Activated T-cell treated with anti-CD3 and anti-CD28 coated beads, Interleukin-2, amount 50 U/mL, for 72 hours (primary cell): ENCODE results near the gene PIP4K2A. TPM values are rescaled to one million over a fixed set of nuclear protein-coding genes. Genes with fewer than 3 reads are reported as not detected.

Source experiments
- ATAC-seq, 2 donors: fragments of 150-1000 bp; cut with Tn5 transposase; replicated peaks in 1 of 2; 2 replicates each; pipeline ENCODE4 v1.10.0; 2021; ENCODE audit warnings: moderate library complexity in 2 of 2, mild to moderate bottlenecking in 1 of 2
- DNase-seq, 2 donors: peaks; one replicate each; pipeline ENCODE4 v3.0.0; 2021 to 2022; ENCODE audit warnings: mixed read lengths in 1 of 2
- H3K27ac Mint-ChIP-seq: one replicate; pipeline ENCODE4 v1.8.0; 2022; ENCODE audit warnings: mild to moderate bottlenecking, moderate library complexity, mixed read lengths
- H3K27me3 Mint-ChIP-seq: one replicate; pipeline ENCODE4 v1.8.0; 2022; ENCODE audit warnings: low read depth, mixed read lengths
- H3K36me3 Mint-ChIP-seq, 2 donors: one replicate each; pipeline ENCODE4 v1.8.0; 2022; ENCODE audit warnings: mixed read lengths in 2 of 2, mild to moderate bottlenecking in 1 of 2; ENCODE audit not compliant: insufficient read depth in 2 of 2
- H3K4me1 Mint-ChIP-seq: one replicate; pipeline ENCODE4 v1.8.0; 2022; ENCODE audit warnings: low read depth, mixed read lengths
- H3K4me3 Mint-ChIP-seq, 2 donors: one replicate each; pipeline ENCODE4 v1.8.0; 2022; ENCODE audit warnings: mild to moderate bottlenecking in 2 of 2, mixed read lengths in 2 of 2, moderate library complexity in 2 of 2
- H3K9me3 Mint-ChIP-seq, 2 donors: one replicate each; pipeline ENCODE4 v1.8.0; 2022; ENCODE audit warnings: mixed read lengths in 2 of 2
- total RNA-seq, 2 donors: library from RNA; stranded (reverse); gene quantifications; one replicate each; pipeline ENCODE4 v1.2.3, GENCODE V29; 2022

The PIP4K2A gene
- total RNA-seq, 2 donors from 2014 or later: 104 to 138 TPM

DNA sequence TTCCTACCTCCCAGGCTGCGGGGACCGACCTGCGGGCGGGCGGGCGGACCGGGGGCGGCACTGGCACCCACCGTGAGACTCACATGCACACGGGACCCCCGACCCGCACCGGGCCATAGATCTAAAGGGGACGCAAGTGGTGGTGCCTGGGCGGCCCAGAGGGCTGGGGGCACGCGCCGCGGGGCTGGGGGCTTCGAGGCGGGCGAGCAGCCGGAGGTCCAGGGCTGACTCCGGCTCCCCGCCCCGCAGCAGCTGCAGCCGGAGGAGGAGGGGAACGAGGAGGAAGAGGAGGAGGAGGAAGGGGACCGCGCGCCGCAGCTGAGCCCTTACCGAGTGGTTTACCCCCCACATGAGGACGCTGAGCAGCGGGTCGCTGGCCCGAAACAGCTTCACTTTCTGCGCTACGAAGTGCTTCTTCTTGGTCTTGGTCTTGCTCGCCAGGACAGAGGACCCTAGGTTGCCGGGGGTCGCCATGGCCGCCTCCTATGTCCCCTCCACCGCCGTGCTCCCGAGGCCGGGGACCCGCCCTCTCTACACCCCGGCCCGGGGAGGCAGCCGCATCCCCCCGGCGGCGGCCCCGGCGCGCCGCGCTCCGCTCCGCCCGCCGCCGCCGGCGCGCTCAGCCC, 412 bp downstream of the PIP4K2A start:
- DNase-seq (peak; percentile 40 to 50), ATAC-seq (peak; percentile 30 to 46)
- H3K27ac Mint-ChIP-seq: peak overlapping the region; percentile 54
- H3K36me3 Mint-ChIP-seq: peaks cover 2 to 3% of the 10 kb centered on the region in 2 donors
- no peaks in the 10 kb centered on the region for H3K27me3 Mint-ChIP-seq
- peak overlapping the region; percentile 90 to 97 for H3K4me3 Mint-ChIP-seq
- peaks cover 38% of the 10 kb centered on the region for H3K4me1 Mint-ChIP-seq
- no peaks in the 10 kb centered on the region for H3K9me3 Mint-ChIP-seq

DNA sequence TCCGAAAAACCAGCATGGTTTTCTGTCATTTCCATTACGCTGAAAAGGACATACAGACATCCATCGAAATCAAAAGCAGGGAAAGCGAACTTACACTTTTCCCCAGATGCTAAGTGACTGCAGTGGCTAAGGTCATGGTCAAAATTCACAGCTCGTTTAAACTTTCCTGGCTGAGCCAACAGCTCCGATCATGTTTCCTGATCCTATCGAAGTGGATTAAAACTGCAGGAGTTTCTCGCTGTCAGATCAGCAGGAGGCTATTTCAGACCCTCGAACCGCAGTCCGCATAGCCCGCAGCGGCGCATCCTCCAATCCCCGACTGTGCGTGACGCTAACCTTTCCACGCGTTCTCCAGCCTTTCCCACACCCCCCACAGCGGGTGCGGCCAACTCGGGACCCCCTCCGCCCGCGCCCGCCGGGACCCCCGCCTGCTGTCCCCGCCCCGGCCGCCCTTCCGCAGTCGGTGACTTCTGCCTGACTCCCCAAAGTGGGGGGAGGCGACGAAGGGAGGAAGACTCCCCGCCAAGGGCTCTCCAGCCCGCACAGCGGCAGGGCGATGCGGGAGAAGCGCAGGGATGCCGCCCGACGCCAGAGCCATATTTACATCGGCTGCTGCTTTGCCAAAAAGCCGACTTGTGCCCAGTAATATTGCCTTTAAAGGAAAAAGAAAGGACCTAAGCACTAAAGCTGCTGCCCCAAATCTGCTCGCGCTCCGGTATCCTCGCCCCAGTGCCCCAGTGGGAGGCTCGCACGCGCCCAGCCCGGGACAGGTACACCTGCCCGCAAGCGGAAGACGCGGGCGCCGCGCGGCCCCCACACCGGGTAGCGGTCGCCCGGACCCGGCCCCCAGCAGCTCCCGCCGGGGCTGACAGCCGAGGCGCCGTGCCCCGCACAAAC, 1.2 kb downstream of the PIP4K2A start:
- Mint-ChIP-seq H3K27me3 (no peaks in the 10 kb centered on the region), H3K4me1 (peaks cover 46% of the 10 kb centered on the region)

DNA sequence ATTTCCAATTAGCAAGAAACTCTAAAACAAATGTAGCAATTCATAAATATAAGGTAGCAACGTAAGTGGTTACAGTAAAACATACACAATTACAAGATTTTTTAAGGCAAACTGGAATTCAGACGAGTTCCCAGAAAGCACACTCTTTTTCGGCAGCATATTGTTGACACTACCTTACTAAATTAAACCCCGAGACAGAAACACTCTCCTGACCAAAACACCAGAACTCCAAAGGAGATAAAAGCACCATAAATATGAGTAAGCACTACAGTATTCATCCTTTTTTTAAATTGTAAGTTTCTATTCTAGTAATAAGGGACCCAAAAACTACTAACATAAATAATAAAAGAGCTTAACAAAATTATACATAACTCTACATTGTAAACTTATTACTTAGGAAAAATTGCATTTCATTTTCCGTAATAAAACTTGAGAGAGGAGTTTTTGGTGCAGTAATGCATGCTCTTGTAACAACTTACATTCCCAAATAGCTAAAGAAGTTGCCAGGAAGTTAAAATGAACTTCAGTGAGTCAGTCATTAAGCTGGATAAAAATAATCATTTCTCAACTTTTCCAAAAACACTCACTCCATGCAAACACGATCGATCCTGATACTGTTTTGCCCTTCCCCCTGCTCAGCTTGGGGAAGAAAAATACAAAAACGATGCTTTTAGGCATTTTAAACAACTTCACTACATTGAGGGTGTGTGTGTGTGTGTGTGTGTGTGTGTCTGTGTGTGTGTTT, 2.0 kb downstream of the PIP4K2A start:
- Mint-ChIP-seq H3K9me3 (no peaks in the 10 kb centered on the region), H3K36me3 (peaks cover 4 to 8% of the 10 kb centered on the region in 2 donors), H3K4me1 (peaks cover 54% of the 10 kb centered on the region), H3K4me3 (peak overlapping the region; percentile 90 to 97), H3K27ac (peak overlapping the region; percentile 72), H3K27me3 (no peaks in the 10 kb centered on the region)
- DNase-seq (no peak), ATAC-seq (peak in 1 of 2 donors; percentile 16)

More for the DNA sequence above, 1.2 kb downstream of the PIP4K2A start:
- peak; percentile 21 to 39 for ATAC-seq
- no peaks in the 10 kb centered on the region for H3K9me3 Mint-ChIP-seq
- peak; percentile 52 to 63 for DNase-seq
- H3K4me3 Mint-ChIP-seq: peak overlapping the region; percentile 90 to 97
- H3K36me3 Mint-ChIP-seq: peaks cover 4 to 6% of the 10 kb centered on the region in 2 donors
- H3K27ac Mint-ChIP-seq: peak overlapping the region; percentile 72

DNA sequence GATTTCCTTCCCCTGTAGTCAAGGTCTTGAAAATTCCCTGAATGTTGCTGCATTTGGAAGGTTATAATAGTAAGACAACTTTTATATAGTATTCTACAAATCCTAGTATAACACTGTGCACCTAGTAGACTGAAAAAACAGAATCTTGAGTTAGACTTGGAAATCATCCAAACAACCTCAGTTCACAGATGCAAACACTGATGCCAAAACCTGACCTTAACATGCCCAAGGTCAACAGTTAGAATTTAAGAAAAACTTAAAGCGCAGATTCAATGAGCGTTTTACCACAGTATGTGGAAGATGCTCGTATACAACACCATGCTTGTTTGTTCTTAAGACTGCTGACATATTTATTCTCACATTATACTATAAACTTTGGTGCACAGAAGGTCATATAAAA, 3.0 kb downstream of the PIP4K2A start:
- Mint-ChIP-seq H3K4me3 (peak overlapping the region; percentile 90 to 97), H3K27me3 (no peaks in the 10 kb centered on the region), H3K9me3 (peaks cover 0 to 2% of the 10 kb centered on the region in 2 donors), H3K36me3 (peaks cover 8% of the 10 kb centered on the region in 2 donors), H3K4me1 (peaks cover 60% of the 10 kb centered on the region), H3K27ac (peak overlapping the region; percentile 72)
- no peak for ATAC-seq
- DNase-seq: no peak

DNA sequence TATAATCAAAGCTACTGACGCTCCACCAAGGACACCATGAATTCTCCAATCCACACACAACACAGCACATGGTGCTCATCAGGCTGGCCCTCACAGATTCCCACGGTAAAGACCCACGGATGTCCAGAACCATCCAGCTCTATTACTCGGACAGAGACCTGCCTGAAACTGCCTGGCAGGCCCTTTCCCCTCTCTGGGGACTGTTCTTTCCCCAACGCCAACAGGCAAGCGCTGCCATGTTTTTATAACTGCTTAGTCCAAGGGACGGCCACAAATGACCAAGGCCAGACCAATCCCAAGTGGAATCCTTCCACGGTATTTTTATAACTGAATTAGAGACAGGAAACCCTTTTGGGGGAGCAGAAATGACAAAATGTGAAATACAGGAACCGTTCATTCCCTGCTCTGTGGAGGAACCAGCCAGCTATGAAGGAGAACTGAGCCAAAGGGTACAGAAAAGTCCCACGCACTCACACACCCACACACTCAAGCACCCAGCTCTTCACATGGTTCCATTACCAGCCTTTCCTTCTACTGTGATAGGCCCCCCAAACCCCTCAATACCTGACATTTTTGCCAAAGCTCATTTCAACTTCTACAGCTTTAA, 4.1 kb downstream of the PIP4K2A start:
- ATAC-seq (no peak), DNase-seq (peak in 1 of 2 donors; percentile 18)
- no peaks in the 10 kb centered on the region for H3K27me3 Mint-ChIP-seq
- peaks cover 11 to 12% of the 10 kb centered on the region in 2 donors for H3K36me3 Mint-ChIP-seq
- peaks cover 0 to 5% of the 10 kb centered on the region in 2 donors for H3K9me3 Mint-ChIP-seq
- H3K4me3 Mint-ChIP-seq: peak overlapping the region; percentile 72 to 90
- H3K4me1 Mint-ChIP-seq: peaks cover 68% of the 10 kb centered on the region
- H3K27ac Mint-ChIP-seq: peak overlapping the region; percentile 72

DNA sequence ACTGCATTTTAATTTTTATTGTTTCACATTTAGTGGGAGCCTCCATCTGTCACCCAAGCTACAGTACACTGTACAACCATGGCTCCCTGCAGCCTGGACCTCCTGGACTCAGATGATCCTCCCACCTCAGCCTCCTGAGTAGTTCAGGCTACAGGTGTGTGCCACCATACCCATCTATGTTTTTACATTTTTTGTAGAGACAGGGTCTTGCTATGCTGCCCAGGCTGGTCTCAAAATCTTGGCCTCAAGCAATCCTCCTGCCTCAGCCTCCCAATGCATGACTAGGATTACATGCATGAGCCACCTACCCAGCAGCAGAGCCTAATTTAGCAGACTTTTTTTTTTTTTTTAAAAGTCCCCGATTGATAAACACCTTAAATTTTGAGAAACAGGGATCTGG, 5.6 kb downstream of the PIP4K2A start:
- no peaks in the 10 kb centered on the region for H3K27me3 Mint-ChIP-seq
- peak overlapping the region; percentile 72 for H3K27ac Mint-ChIP-seq
- H3K36me3 Mint-ChIP-seq: peaks cover 10 to 18% of the 10 kb centered on the region in 2 donors
- H3K4me3 Mint-ChIP-seq: peak overlapping the region in 1 of 2 donors; percentile 41
- peaks cover 79% of the 10 kb centered on the region for H3K4me1 Mint-ChIP-seq
- peaks cover 0 to 5% of the 10 kb centered on the region in 2 donors for H3K9me3 Mint-ChIP-seq
- DNase-seq (no peak), ATAC-seq (no peak)

DNA sequence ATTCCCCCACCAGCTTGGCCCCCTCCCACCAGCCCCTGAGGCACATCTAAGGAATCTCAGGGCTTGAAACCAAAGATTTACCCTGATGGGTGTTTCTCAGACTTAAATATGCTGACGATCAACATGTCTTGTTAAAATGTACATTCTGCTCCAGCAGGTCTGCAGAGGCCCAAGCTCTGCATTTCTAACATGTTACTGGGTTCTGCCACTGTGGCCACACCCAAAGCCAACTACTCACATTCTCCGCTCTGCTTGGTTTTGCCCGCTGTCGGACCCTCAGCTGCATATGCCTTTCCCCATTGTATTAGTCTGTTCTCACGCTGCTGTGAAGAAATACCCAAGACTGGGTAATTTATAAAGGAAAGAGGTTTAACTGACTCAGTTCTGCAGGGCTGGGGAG, 8.9 kb downstream of the PIP4K2A start:
- H3K4me3 Mint-ChIP-seq: peak overlapping the region in 1 of 2 donors; percentile 18

DNA sequence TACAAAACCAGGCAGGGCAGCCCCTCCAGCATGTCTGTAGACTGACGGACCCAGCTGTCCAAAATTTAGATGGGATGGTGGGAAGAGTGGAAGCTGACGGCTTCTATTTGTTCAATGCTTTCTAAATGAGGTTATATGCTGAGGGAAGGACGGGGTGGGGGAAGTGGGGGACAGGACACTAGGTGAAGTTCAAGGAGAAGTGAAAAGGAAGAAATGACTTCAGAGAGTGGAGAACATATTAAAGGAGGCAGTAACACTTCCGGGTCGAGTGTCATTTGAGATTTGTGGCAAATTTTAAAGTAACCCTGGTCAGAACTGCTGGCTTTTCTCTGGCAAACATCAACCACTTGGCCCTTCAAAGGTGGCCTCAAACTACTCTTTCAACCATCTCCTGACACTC, 9.4 kb downstream of the PIP4K2A start:
- no peak for DNase-seq
- peaks cover 0 to 5% of the 10 kb centered on the region in 2 donors for H3K9me3 Mint-ChIP-seq
- peaks cover 91% of the 10 kb centered on the region for H3K4me1 Mint-ChIP-seq
- ATAC-seq: no peak
- H3K36me3 Mint-ChIP-seq: peaks cover 15 to 23% of the 10 kb centered on the region in 2 donors
- H3K4me3 Mint-ChIP-seq: peak overlapping the region in 1 of 2 donors; percentile 75
- peak overlapping the region; percentile 95 for H3K27ac Mint-ChIP-seq
- no peaks in the 10 kb centered on the region for H3K27me3 Mint-ChIP-seq

More for the DNA sequence above, 8.9 kb downstream of the PIP4K2A start:
- ATAC-seq (no peak), DNase-seq (no peak)
- Mint-ChIP-seq H3K27ac (peak overlapping the region; percentile 13), H3K9me3 (peaks cover 0 to 5% of the 10 kb centered on the region in 2 donors), H3K36me3 (peaks cover 15 to 24% of the 10 kb centered on the region in 2 donors), H3K4me1 (peaks cover 91% of the 10 kb centered on the region), H3K27me3 (no peaks in the 10 kb centered on the region)

DNA sequence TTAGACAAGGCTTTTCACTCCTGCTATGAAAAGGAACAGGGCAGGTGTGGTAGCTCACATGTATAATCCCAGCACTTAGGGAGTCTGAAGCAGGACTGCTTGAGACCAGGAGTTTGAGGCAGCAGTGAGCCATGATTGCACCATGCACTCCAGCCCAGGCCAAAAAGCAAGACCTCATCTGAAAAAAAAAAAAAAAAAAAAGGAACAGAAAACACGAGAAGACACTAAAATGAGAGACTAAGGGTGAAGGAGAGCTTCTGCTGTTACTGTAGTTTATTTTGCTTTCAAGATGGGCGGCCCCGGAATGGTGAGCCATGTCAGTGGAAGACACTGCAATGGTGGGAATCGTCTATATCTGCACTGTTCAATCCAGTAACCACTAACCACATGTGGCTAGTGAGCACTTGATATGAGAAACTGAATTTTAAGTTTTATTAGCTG, 9.9 kb downstream of the PIP4K2A start:
- no peak for ATAC-seq

DNA sequence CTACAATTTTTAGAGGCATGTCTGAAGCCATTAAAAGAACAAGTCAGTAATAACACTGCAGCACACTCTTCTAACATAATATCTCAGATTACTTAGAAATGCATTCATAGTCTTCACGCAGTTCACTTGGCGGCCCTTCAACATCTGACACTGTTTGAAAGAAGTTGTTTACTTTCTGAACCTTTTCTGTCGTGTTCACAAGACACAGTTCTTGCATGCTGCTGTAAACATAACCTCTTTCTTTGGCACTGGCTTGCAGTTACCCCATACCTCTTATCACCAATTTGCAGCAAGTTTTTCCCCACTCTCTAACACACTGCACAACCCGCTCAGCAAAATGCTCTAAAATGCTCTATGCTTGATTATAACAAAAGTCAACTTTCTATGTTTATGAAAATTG, 12.0 kb downstream of the PIP4K2A start:
- ATAC-seq: no peak
- Mint-ChIP-seq H3K36me3 (peaks cover 10 to 21% of the 10 kb centered on the region in 2 donors), H3K27ac (peak overlapping the region; percentile 74), H3K4me1 (peaks cover 82% of the 10 kb centered on the region), H3K9me3 (peaks cover 0 to 5% of the 10 kb centered on the region in 2 donors), H3K27me3 (no peaks in the 10 kb centered on the region), H3K4me3 (peak overlapping the region in 1 of 2 donors; percentile 52)
- no peak for DNase-seq

More for the DNA sequence above, 9.9 kb downstream of the PIP4K2A start:
- Mint-ChIP-seq H3K9me3 (peaks cover 0 to 5% of the 10 kb centered on the region in 2 donors), H3K4me1 (peaks cover 91% of the 10 kb centered on the region), H3K27me3 (no peaks in the 10 kb centered on the region), H3K4me3 (peak overlapping the region in 1 of 2 donors; percentile 75), H3K36me3 (peaks cover 15 to 23% of the 10 kb centered on the region in 2 donors), H3K27ac (peak overlapping the region; percentile 95)
- DNase-seq: no peak

DNA sequence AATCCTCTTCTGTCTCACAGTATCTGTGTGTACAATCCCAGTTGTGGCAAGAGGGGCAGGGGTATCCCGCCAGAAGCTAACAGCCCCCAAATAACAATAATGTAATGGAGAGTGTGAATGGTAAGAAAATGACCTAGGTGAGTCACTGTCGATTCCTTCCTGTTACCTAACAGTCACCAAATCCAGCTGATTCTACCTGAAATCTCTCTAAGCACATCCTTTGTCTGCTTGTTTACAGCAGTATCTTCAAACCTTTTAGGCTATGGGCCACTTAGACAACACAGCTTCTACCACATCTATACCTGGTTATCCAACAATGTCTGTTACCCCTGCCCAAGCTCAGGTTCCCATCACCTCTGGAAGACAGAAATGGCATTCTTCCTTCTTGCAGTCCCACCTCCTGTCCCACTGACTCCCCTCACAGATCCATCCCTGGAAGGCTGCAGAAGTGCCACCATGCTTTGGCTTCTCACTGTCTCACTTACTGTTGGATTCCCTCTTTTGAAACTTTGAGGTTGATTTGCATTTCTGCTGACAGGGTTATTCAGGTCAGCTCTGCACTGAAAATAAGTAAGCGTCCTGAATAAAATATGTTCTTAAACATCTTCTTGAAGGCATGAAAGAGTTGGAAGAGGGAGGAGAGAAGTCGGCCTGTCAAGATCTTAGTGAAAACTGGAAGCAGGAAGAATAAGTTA, 13.1 kb downstream of the PIP4K2A start:
- Mint-ChIP-seq H3K27me3 (no peaks in the 10 kb centered on the region), H3K4me1 (peaks cover 82% of the 10 kb centered on the region), H3K36me3 (peaks cover 9 to 16% of the 10 kb centered on the region in 2 donors), H3K4me3 (peak overlapping the region; percentile 35 to 49), H3K9me3 (peaks cover 0 to 2% of the 10 kb centered on the region in 2 donors), H3K27ac (peak overlapping the region; percentile 67)
- ATAC-seq (peak; percentile 39 to 59), DNase-seq (no peak)

DNA sequence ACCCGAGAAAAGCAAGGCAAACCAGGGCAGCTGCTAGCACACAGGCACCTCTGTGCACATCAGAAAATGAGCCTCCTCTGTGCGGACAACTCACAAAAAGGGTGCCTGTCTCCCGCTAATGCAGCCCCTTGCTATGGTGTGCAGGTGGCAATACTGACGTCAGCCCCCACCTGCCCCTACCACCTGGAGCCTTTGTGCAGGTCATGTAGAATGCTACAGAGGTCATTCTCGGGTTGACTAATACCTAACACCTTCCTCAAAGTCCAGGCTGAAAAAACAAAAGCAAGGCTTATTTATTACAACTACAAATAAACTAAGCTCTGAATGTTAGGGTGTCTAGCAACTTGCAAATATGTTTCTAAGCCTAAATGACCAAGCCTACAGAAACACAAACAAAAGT, 13.9 kb downstream of the PIP4K2A start:
- peaks cover 82% of the 10 kb centered on the region for H3K4me1 Mint-ChIP-seq
- ATAC-seq (peak; percentile 27 to 31), DNase-seq (no peak)
- peak overlapping the region; percentile 67 for H3K27ac Mint-ChIP-seq
- no peaks in the 10 kb centered on the region for H3K27me3 Mint-ChIP-seq
- H3K36me3 Mint-ChIP-seq: peaks cover 6 to 13% of the 10 kb centered on the region in 2 donors
- no peaks in the 10 kb centered on the region for H3K9me3 Mint-ChIP-seq
- H3K4me3 Mint-ChIP-seq: peak overlapping the region in 1 of 2 donors; percentile 16
